SU-DHL-6 (cell line): ENCODE results near the gene VWA8.

ENCODE experiments used
- H2AFZ ChIP-seq: fragments of 200-600 bp; sonication (generic); 2 replicates; pipeline ENCODE4 v1.6.1; 2014; ENCODE audit warnings: low read depth, mild to moderate bottlenecking, moderate library complexity, mixed read lengths, antibody characterized with exemption, low read length; ENCODE audit not compliant: severe bottlenecking
- H3F3A ChIP-seq: fragments of 200-600 bp; shearing (Covaris generic); 2 replicates; pipeline ENCODE4 v1.6.0; 2016; ENCODE audit warnings: antibody characterized with exemption, mild to moderate bottlenecking; ENCODE audit not compliant: insufficient read depth
- H3K27ac ChIP-seq: fragments of 200-600 bp; sonication (generic); 2 replicates; pipeline ENCODE4 v1.5.1; 2016; ENCODE audit warnings: low read depth, mild to moderate bottlenecking, low read length, moderate library complexity, mixed read lengths
- H3K27me3 ChIP-seq: fragments of 200-600 bp; sonication (generic), shearing (Covaris generic); 2 replicates; pipeline ENCODE4 v1.6.0; 2014; ENCODE audit warnings: mild to moderate bottlenecking, low read length
- H3K36me3 ChIP-seq: fragments of 200-600 bp; sonication (generic); 2 replicates; pipeline ENCODE4 v1.6.1; 2014; ENCODE audit warnings: mild to moderate bottlenecking, low read length, mixed read lengths
- H3K4me2 ChIP-seq: fragments of 300-600, 200-600 bp; shearing (Covaris generic), sonication (generic); 2 replicates; pipeline ENCODE4 v1.6.0; 2014; ENCODE audit warnings: low read length, low read depth, mild to moderate bottlenecking; ENCODE audit not compliant: poor library complexity, severe bottlenecking
- H3K4me3 ChIP-seq: fragments of 200-600 bp; sonication (generic); 2 replicates; pipeline ENCODE4 v1.5.1; 2014; ENCODE audit warnings: antibody characterized with exemption, low read length, mild to moderate bottlenecking, mixed read lengths; ENCODE audit not compliant: insufficient read depth, poor library complexity, severe bottlenecking
- H3K79me2 ChIP-seq: fragments of 200-600 bp; sonication (generic); 2 replicates; pipeline ENCODE4 v1.6.1; 2014; ENCODE audit warnings: mild to moderate bottlenecking, low read length, moderate library complexity; ENCODE audit not compliant: insufficient read depth
- H3K9ac ChIP-seq: fragments of 200-600 bp; sonication (generic); 2 replicates; pipeline ENCODE4 v1.7.0; 2014; ENCODE audit warnings: mild to moderate bottlenecking, low read length
- H3K9me2 ChIP-seq: fragments of 200-600 bp; sonication (generic); replicated peaks from 2 replicates; pipeline ENCODE4 v1.6.1; 2014; ENCODE audit warnings: low read length; ENCODE audit not compliant: insufficient read depth
- H3K9me3 ChIP-seq: fragments of 200-600 bp; sonication (generic); 2 replicates; pipeline ENCODE4 v1.6.1; 2014; ENCODE audit warnings: low read length, mixed read lengths; ENCODE audit not compliant: insufficient read depth
- H4K20me1 ChIP-seq: fragments of 200-600 bp; sonication (generic); 2 replicates; pipeline ENCODE4 v1.6.1; 2014; ENCODE audit warnings: low read depth, mild to moderate bottlenecking, antibody characterized with exemption, low read length, moderate library complexity, mixed read lengths
- CTCF ChIP-seq: fragments of 200-600 bp; sonication (generic); IDR thresholded peaks from one replicate; pipeline ENCODE4 v1.5.1; 2017; ENCODE audit warnings: antibody characterized with exemption, mild to moderate bottlenecking, low read length, moderate library complexity; ENCODE audit not compliant: insufficient read depth, poor library complexity, severe bottlenecking
- EZH2phosphoT487 ChIP-seq: fragments of 200-600 bp; sonication (generic), shearing (Covaris generic); conservative IDR thresholded peaks from 2 replicates; pipeline ENCODE4 v1.6.1; 2018; ENCODE audit warnings: mild to moderate bottlenecking, antibody characterized with exemption, low read length, moderate library complexity, mixed read lengths

VWA8 gene

DNA sequence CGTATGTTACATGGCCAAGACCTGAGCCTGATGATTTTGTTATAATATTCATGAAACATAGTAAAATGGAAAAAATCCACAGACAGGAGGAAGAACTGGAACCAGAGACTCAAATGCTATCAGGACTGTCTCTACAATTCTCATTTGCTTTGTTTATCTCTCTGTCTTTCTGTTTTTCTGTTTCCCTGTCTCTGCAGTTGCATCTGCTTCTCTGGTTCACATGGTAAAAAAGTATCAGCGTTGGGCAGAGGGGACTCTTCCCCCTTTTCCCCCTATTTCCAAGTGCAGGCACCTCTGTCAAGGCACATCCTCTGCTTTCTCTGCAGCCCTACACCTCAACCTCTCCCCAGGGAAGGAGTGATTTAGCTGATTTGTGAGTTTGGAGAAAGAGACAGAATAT, 41.2 kb upstream of the VWA8 start:
- no peak overlapping the region for H3K27ac ChIP-seq
- no peak overlapping the region for H2AFZ ChIP-seq
- no peaks in the 10 kb centered on the region for H3F3A ChIP-seq
- no peaks in the 10 kb centered on the region for H3K9me2 ChIP-seq
- H3K4me2 ChIP-seq, result no peak overlapping the region
- no peaks in the 10 kb centered on the region for H3K36me3 ChIP-seq
- no peaks in the 10 kb centered on the region for H3K27me3 ChIP-seq
- no peak for TF ChIP-seq CTCF
- TF ChIP-seq EZH2phosphoT487, result no peak
- no peaks in the 10 kb centered on the region for H4K20me1 ChIP-seq
- H3K9ac ChIP-seq, result no peak overlapping the region
- H3K9me3 ChIP-seq, result no peaks in the 10 kb centered on the region
- no peaks in the 10 kb centered on the region for H3K79me2 ChIP-seq
- no peak overlapping the region for H3K4me3 ChIP-seq

DNA sequence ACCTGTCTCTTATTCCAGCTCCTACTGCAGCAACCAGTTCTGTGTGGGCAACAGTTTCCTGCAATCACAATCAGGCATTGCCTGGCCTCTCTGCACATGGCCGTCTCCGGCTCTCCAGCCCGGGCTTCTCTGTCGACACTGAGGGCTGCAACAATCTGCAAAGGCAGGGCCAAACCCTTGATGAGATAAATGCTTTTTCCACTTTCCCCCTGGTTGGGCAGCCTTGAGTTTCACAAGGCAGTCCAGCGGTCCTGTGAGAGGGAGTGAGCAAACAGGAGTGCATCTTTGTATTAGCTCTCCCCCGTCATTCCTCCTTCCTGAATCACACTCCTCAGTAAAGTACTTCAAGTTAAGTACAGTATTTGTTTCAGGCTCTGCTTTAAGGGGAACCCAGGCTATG, 40.7 kb upstream of the VWA8 start:
- no peak for TF ChIP-seq EZH2phosphoT487
- TF ChIP-seq CTCF, result no peak
- no peaks in the 10 kb centered on the region for H3K36me3 ChIP-seq
- no peaks in the 10 kb centered on the region for H3K27me3 ChIP-seq
- no peak overlapping the region for H3K4me3 ChIP-seq
- no peaks in the 10 kb centered on the region for H3K79me2 ChIP-seq
- no peak overlapping the region for H3K4me2 ChIP-seq
- H3K9me2 ChIP-seq, result no peaks in the 10 kb centered on the region
- no peak overlapping the region for H3K9ac ChIP-seq
- no peaks in the 10 kb centered on the region for H4K20me1 ChIP-seq
- no peak overlapping the region for H2AFZ ChIP-seq
- no peak overlapping the region for H3K27ac ChIP-seq
- no peaks in the 10 kb centered on the region for H3F3A ChIP-seq
- H3K9me3 ChIP-seq, result no peaks in the 10 kb centered on the region

DNA sequence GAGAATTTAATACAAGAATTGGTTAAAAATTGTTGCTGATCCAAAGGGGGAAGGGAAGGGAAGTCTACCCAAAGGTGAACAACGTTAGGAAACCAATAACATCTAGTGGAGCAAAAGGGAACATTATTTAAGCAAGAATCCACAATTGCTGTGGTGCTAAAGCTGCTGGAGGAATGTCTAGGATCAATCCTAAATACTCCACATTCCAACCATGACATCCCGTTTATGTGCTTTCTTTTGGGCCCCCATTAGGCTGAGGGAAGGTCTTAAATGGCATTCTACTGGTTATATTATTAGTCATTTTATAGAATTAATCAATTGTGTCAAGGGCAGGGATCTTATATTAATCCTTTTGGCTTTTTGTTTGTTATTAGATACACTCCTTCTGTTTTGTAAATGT, 39.9 kb upstream of the VWA8 start:
- Histone ChIP-seq H3K4me3 (no peak overlapping the region), H3K4me2 (no peak overlapping the region), H3K9me2 (no peaks in the 10 kb centered on the region), H3K9me3 (no peaks in the 10 kb centered on the region), H3K79me2 (no peaks in the 10 kb centered on the region), H3K9ac (no peak overlapping the region), H2AFZ (no peak overlapping the region), H3F3A (no peaks in the 10 kb centered on the region), H3K27me3 (no peaks in the 10 kb centered on the region), H3K36me3 (no peaks in the 10 kb centered on the region), H4K20me1 (no peaks in the 10 kb centered on the region), H3K27ac (no peak overlapping the region)
- TF ChIP-seq EZH2phosphoT487 (no peak), CTCF (no peak)

DNA sequence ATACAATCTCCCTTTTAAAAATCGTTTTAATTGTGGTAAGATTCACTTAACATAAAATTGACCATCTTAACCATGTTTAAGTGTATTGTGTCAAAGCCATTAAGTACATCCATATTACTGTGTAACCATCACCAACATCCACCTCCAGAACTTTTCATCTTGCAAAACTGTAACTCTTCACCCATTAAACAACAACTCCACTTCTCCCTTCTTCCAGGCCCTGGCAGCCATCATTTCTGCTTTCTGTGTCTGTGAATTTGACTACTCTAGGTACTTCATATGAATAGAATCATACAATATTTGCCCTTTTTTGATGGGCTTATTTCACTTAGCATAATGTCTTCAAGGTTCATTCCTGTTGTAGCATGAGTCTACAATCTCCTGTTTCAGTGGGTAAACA, 36.5 kb upstream of the VWA8 start:
- H3K4me3 ChIP-seq, result no peak overlapping the region
- no peak overlapping the region for H2AFZ ChIP-seq
- H3K79me2 ChIP-seq, result no peaks in the 10 kb centered on the region
- H3K9ac ChIP-seq, result no peak overlapping the region
- no peaks in the 10 kb centered on the region for H3K9me2 ChIP-seq
- no peak overlapping the region for H3K4me2 ChIP-seq
- H3K36me3 ChIP-seq, result no peaks in the 10 kb centered on the region
- no peaks in the 10 kb centered on the region for H3F3A ChIP-seq
- H4K20me1 ChIP-seq, result no peaks in the 10 kb centered on the region
- no peaks in the 10 kb centered on the region for H3K9me3 ChIP-seq
- no peak overlapping the region for H3K27ac ChIP-seq
- no peak for TF ChIP-seq EZH2phosphoT487
- TF ChIP-seq CTCF, result no peak
- H3K27me3 ChIP-seq, result no peaks in the 10 kb centered on the region
